Ascending aorta (tissue), 2 donors: ENCODE measurements around the gene TERB2. TPM values are rescaled to one million over a fixed set of nuclear protein-coding genes. Genes with fewer than 3 reads are reported as not detected.
"Not testable (repeated sequence)": the region's sequence is repeated elsewhere in the genome, so short reads cannot be mapped to it uniquely, and the experiment has no call there.

Experiments
- DNase-seq, 2 donors: peaks; one replicate each; pipeline ENCODE4 v3.0.0-alpha.2; 2019; ENCODE audit warnings: low spot score in 2 of 2
- H3K27ac ChIP-seq, 2 donors: fragments of 200-600 bp; sonication (generic); one replicate each; pipeline ENCODE4 v1.5.1; 2016 to 2017; ENCODE audit warnings: mild to moderate bottlenecking in 1 of 2
- H3K27me3 ChIP-seq: fragments of 200-600 bp; sonication (generic); one replicate; pipeline ENCODE4 v1.5.1; 2017
- H3K36me3 ChIP-seq, 2 donors: fragments of 200-600 bp; sonication (generic); one replicate each; pipeline ENCODE4 v1.5.1; 2016
- H3K4me1 ChIP-seq, 2 donors: fragments of 200-600 bp; sonication (generic); one replicate each; pipeline ENCODE4 v1.5.1; 2016 to 2017; ENCODE audit warnings: mild to moderate bottlenecking in 1 of 2
- H3K4me3 ChIP-seq, 2 donors: fragments of 200-600 bp; sonication (generic); one replicate each; pipeline ENCODE4 v1.5.1; 2016 to 2017; ENCODE audit warnings: mild to moderate bottlenecking in 1 of 2
- H3K9me3 ChIP-seq, 2 donors: fragments of 200-600 bp; sonication (generic); one replicate each; pipeline ENCODE4 v1.5.1; 2016
- intact Hi-C: fragments of 100-400 bp; cut with DNase I; formaldehyde crosslinking; loops from one replicate; pipeline ENCODE4 v1.15.1; 2023
- total RNA-seq: library from RNA; depleted of rRNA; stranded (reverse); fragments of >200 nt; gene quantifications from one replicate; pipeline ENCODE4 v1.1.0, GENCODE V29; 2016
- TF ChIP-seq, protein P1 (sequence below), 3 experiments: fragments of 200-600 bp in 2 of 3; fragments of 450-650 bp in 1 of 3; sonication (generic) in 2 of 3; IDR thresholded peaks; one replicate each; pipeline ENCODE4 v1.5.1; 2016 to 2019; ENCODE audit warnings: antibody characterized with exemption in 3 of 3, mild to moderate bottlenecking in 1 of 3, moderate library complexity in 1 of 3

TERB2 gene, protein sequence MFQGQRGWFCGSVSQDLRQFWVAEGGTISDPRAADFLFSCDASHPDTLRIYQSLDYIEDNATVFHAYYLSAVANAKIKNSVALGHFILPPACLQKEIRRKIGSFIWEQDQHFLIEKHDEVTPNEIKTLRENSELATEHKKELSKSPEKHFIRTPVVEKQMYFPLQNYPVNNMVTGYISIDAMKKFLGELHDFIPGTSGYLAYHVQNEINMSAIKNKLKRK
- total RNA-seq: not detected

DNA sequence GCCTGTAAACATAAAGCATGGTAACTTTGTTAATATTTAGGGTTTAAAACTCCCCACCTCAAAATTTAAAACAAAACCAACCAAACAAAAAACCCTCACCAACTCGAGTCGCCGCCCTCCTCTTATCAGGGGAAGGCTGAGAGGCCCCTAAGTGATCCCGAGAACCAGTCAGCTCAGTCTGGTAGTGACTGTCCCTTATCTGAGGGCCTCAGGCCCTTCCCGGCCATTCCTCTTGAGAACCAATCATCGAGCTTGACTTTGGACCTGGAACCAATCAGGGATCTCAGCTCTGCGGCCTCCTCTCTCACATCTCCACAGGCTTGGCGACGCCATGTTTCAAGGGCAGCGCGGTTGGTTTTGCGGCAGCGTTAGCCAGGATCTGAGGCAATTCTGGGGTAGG lies at the start of gene TERB2:
TERB2 (plus strand) TSS at position 300 of the 400 bp plus-strand sequence; CDS start at position 332, 32 bp downstream.
- TF ChIP-seq, protein P1, sequence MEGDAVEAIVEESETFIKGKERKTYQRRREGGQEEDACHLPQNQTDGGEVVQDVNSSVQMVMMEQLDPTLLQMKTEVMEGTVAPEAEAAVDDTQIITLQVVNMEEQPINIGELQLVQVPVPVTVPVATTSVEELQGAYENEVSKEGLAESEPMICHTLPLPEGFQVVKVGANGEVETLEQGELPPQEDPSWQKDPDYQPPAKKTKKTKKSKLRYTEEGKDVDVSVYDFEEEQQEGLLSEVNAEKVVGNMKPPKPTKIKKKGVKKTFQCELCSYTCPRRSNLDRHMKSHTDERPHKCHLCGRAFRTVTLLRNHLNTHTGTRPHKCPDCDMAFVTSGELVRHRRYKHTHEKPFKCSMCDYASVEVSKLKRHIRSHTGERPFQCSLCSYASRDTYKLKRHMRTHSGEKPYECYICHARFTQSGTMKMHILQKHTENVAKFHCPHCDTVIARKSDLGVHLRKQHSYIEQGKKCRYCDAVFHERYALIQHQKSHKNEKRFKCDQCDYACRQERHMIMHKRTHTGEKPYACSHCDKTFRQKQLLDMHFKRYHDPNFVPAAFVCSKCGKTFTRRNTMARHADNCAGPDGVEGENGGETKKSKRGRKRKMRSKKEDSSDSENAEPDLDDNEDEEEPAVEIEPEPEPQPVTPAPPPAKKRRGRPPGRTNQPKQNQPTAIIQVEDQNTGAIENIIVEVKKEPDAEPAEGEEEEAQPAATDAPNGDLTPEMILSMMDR (IDR thresholded peaks at IDR 0.05): no peak
- H3K27ac ChIP-seq: no peak within 1 kb of the TSS
- DNase-seq: no peak
- intact Hi-C loops: no loop called here
- H3K36me3 ChIP-seq: no peaks in the 10 kb centered on the region
- H3K4me3 ChIP-seq: no peak within 1 kb of the TSS
- no peaks in the 10 kb centered on the region for H3K4me1 ChIP-seq
- no peaks in the 10 kb centered on the region for H3K9me3 ChIP-seq
- H3K27me3 ChIP-seq: no peaks in the 10 kb centered on the region

DNA sequence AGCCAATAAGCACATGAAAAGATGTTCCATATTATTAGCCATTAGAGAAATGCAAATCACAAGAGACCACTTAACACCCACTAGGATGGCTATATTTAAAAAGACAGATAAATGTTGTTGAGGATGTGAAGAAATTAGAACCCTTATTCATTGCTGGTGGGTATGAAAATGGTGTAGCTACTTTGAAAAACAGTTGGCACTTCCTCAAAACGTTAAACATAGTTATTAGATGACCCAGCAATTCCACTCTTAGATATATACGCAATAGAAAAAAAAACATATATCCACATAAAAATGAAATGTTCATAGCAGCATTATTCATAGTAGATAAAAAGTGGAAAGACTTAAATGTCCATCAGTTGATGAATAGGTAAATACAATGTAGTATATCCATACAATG lies 47.1 kb upstream of the TERB2 start:
- intact Hi-C loops: no loop called here
- H3K36me3 ChIP-seq: no peaks in the 10 kb centered on the region
- H3K4me3 ChIP-seq: no peak overlapping the region
- H3K27me3 ChIP-seq: no peaks in the 10 kb centered on the region
- H3K4me1 ChIP-seq: no peaks in the 10 kb centered on the region
- no peak overlapping the region for H3K27ac ChIP-seq
- no peaks in the 10 kb centered on the region for H3K9me3 ChIP-seq
- TF ChIP-seq, protein P1 (IDR thresholded peaks at IDR 0.05): no peak
- no peak for DNase-seq

DNA sequence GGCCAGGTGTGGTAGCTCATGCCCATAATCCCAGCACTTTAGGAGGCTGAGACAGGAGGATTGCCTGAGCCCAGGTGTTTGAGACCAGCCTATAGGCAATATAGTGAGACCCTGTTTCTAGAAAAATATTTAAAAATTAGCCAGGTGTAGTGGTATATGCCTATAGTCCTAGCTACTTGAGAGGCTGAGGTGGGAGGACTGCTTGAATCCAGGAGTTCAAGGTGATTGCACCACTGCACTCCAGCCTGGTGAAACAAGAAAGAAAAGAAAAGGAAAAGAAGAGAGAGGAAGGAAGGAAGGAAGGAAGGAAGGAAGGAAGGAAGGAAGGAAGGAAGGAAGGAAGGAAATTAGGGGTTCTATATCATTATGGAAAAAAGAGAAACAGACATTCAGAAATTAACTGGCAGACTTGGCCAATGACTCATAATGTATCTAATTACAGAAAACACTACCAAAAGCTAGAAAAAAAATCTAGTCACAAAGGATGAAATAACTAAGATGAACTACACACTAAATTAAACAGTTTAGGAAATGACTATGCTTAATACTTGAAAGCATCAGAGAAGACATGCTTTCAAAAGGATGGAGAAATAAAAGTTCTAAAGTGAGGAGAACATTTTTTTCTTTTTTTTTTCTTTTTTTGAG lies 45.4 kb upstream of the TERB2 start:
- H3K36me3 ChIP-seq: no peaks in the 10 kb centered on the region
- TF ChIP-seq, protein P1 (IDR thresholded peaks at IDR 0.05): no peak
- intact Hi-C loops: no loop called here
- H3K27me3 ChIP-seq: no peaks in the 10 kb centered on the region
- no peaks in the 10 kb centered on the region for H3K4me1 ChIP-seq
- no peak overlapping the region for H3K4me3 ChIP-seq
- no peak for DNase-seq
- H3K9me3 ChIP-seq: no peaks in the 10 kb centered on the region
- H3K27ac ChIP-seq: no peak overlapping the region

DNA sequence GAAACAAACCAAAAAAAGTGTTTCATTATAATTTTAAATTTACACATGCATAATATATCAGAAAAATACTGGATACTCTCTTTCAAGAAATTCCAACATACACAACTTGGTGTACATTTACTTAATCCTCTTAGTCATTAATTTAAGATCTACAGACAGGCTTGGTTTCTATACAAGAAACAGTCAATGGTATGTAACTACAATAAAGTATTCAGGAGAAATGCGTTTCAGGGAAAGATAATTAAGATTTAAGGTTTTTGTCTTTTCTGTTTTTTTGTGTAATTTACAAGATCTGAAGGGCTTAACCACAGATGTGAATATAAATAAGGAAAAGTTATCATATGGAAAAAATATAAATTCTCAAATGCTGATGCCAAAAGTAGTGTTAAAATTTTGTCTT lies 44.3 kb upstream of the TERB2 start:
- H3K9me3 ChIP-seq, H3K36me3 ChIP-seq, H3K27me3 ChIP-seq, H3K27ac ChIP-seq, intact Hi-C loops, H3K4me1 ChIP-seq, DNase-seq, H3K4me3 ChIP-seq: not testable (repeated sequence)

DNA sequence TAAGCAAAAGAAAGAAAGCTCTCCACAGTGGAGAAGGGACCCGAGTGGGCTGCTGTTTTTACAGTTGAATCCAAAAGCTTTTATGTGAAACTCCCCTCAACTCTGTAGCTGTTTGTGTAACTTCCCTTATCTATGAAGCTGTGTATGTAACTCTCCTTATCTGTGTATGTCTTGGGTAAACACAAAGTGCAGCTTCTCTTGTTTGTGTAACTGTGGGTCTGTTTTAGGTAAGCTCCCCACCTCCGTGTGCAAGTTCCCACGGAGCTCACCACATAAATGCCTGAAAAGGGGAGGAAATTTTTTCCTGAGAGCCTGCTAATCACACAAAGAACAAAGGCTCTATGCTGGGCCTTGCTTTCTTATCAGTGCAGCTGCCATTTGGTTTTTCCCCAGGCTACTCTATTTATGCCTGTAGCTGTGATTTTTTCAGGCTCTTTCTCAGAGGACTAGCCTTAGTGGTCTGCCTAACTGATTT lies 43.5 kb upstream of the TERB2 start:
- H3K27me3 ChIP-seq, intact Hi-C loops, H3K27ac ChIP-seq, H3K36me3 ChIP-seq, H3K9me3 ChIP-seq, DNase-seq, H3K4me1 ChIP-seq, H3K4me3 ChIP-seq: not testable (repeated sequence)

DNA sequence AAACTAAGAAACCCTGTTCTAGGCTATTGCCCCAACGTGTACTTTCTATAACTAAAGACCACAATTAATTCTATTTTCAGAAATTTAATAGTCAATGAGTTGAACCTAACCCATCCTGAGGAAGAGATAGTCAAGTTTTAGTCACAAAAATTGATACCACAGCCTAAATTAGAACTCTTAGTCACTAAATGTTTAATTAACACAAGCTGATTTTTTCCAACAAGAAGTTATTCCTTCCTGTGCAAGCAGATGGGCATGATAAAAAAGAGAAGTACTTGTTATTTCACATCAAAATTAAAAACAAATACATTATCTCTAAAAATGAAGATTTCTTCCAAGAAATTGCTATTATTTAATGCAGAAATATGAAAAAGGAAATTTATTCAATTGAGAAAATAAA lies 38.4 kb upstream of the TERB2 start:
- DNase-seq: no peak
- H3K4me3 ChIP-seq: no peak overlapping the region
- TF ChIP-seq, protein P1 (IDR thresholded peaks at IDR 0.05): no peak
- H3K4me1 ChIP-seq: no peaks in the 10 kb centered on the region
- H3K27ac ChIP-seq: no peak overlapping the region
- H3K27me3 ChIP-seq: no peaks in the 10 kb centered on the region
- H3K9me3 ChIP-seq: no peaks in the 10 kb centered on the region
- intact Hi-C loops: no loop called here
- no peaks in the 10 kb centered on the region for H3K36me3 ChIP-seq

DNA sequence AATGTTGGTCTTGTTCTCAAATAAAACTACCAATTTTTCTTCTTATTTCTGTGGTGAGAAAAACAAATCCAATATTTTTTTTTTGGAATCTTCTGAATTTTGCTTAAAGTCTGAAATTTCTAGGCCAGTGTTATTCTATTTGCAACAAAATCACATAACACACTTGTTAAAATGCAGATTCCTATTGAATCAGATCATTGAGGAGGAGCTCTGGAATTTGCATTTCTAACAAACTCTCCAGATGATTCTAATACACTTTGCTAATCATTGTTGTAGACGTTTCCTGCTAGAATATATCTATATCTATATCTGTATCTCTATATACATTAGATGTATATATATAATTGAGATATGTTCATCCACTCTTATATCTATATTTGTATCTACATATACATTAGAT lies 27.8 kb upstream of the TERB2 start:
- H3K9me3 ChIP-seq, H3K36me3 ChIP-seq, H3K27me3 ChIP-seq, DNase-seq, intact Hi-C loops, H3K27ac ChIP-seq, H3K4me1 ChIP-seq, H3K4me3 ChIP-seq: not testable (repeated sequence)

DNA sequence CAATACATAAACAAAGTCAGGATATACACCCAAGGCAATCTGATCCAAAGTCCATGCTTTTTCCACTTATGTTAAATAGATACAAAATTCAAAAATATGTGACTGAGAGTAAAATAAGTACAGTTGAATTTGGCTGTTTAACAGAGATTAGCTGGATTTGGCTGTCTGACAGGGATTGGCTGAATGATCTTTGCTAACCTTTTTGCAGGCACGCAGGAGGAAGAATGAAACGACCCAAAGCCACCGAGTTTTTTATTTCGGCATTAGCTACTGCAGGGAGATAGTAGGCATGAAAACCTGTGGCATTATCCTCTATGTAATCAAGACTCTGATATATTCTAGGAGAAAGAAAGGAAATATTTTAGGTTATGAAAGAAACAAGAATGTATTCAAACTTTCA lies 26.2 kb upstream of the TERB2 start:
- intact Hi-C loops, H3K27ac ChIP-seq, H3K4me1 ChIP-seq, H3K27me3 ChIP-seq, H3K9me3 ChIP-seq, DNase-seq, H3K4me3 ChIP-seq, H3K36me3 ChIP-seq: not testable (repeated sequence)

DNA sequence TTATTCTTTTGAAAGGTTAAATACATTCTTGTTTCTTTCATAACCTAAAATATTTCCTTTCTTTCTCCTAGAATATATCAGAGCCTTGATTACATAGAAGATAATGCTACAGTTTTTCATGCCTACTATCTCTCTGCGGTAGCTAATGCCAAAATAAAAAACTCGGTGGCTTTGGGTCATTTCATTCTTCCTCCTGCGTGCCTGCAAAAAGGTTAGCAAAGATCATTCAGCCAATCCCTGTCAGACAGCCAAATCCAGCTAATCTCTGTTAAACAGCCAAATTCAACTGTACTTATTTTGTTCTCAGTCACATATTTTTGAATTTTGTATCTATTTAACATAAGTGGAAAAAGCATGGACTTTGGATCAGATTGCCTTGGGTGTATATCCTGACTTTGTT lies 1.8 kb downstream of the TERB2 start:
- H3K4me3 ChIP-seq, H3K27me3 ChIP-seq, H3K27ac ChIP-seq, H3K9me3 ChIP-seq, intact Hi-C loops, DNase-seq, H3K4me1 ChIP-seq, H3K36me3 ChIP-seq: not testable (repeated sequence)
